ENCODE results near the gene GDAP2. TPM values are rescaled to one million over a fixed set of nuclear protein-coding genes. Genes with fewer than 3 reads are reported as not detected.

Gene GDAP2
- total RNA-seq, 1 donor from 2014 or later: 32.4 TPM

DNA sequence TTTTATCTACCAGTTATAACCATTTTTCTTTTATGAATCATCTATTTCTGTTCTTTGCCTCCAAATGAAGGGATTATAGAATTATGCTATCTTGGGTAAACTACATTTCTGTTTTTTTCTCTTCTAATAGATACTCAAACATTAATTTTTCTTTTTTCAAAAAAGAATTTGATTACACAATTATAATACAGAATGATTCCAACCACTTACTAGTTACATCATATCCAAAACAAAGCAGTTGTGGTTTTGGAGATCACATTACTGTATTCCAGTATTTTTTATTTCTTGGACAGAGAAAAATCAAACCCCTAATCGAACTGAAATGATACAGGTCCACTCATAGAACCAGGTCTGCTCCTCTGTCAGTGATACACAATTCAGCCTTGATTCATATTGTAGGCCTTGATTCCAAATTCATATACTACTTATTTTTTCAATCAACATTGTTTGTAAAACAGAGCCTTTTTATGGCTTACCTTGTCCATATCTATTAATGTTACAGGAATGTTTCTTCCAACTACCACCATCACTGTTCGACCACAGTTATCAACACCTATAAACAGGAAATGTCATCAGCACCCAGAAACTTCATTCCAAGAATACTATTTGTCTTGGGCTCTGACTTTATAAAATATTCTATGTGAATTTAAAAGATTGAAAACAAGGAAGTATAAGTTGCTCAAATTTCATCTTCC lies 43.2 kb downstream of the GDAP2 start:
- Histone ChIP-seq H3K27ac (no peak overlapping the region), H3K4me1 (no peaks in the 10 kb centered on the region), H3K36me3 (peaks cover 33% of the 10 kb centered on the region), H3K4me3 (no peak overlapping the region), H3K27me3 (no peaks in the 10 kb centered on the region), H3K9me3 (no peaks in the 10 kb centered on the region)
- intact Hi-C loops (cut with DNase I): no loop called here
- ATAC-seq: no peak
- DNase-seq: no peak
- no peak for TF ChIP-seq CTCF (IDR thresholded peaks at IDR 0.05)

- no peak overlapping the region for H3K4me3 ChIP-seq
- no peak for TF ChIP-seq CTCF (IDR thresholded peaks at IDR 0.05)
- ATAC-seq (no peak), DNase-seq (no peak)
- H3K27me3 ChIP-seq: no peaks in the 10 kb centered on the region
- peaks cover 57% of the 10 kb centered on the region for H3K36me3 ChIP-seq
- H3K9me3 ChIP-seq: no peaks in the 10 kb centered on the region
- H3K27ac ChIP-seq: no peak overlapping the region
- intact Hi-C loops (cut with DNase I): no loop called here
- no peaks in the 10 kb centered on the region for H3K4me1 ChIP-seq
Measured at GRCh38 chr1:117883616-117884015, 45.8 kb downstream of the GDAP2 start.

DNA sequence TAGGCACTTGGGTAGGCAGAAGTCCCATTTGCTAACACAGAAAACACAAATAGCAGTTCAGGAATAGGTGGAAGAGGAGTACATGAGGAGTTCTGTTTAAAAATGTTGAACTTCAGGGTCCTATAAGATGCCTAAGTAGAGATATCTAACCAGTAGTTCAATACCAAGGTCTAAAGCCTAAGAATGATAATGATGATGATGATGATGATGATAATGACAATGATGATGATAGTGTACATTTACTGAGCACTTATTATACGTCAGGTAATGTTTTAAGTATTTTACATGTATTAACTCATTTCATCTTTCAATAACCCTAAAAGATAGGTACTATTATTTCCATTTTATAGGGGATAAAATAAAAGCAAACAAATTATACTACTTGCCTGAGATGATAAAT lies 50.1 kb downstream of the GDAP2 start:
- ATAC-seq (no peak), DNase-seq (no peak)
- Histone ChIP-seq H3K4me3 (no peak overlapping the region), H3K27ac (no peak overlapping the region), H3K36me3 (peaks cover 92% of the 10 kb centered on the region), H3K27me3 (no peaks in the 10 kb centered on the region), H3K9me3 (no peaks in the 10 kb centered on the region), H3K4me1 (no peaks in the 10 kb centered on the region)
- intact Hi-C loops (cut with DNase I): no loop called here
- TF ChIP-seq CTCF (IDR thresholded peaks at IDR 0.05): no peak

DNA sequence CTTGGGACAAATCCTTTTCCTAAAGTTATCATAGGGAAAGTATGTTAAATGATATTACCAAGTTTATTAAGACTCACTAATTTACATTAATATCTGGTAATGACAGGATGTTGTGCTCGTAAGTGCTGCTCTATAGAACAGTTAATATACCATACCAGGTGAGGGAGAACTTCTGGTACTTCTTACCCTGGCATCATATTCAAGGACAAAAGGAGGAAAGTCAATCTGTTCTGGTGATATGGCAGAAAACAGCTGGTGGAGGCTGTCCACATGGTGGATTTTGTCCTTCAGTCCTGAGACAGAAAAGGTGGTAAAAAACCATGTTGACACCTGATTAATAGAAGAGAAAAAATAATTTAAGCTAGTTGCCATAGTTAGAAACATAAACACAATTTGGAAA lies 51.6 kb downstream of the GDAP2 start:
- ATAC-seq (no peak), DNase-seq (no peak)
- no peak for TF ChIP-seq CTCF (IDR thresholded peaks at IDR 0.05)
- no peaks in the 10 kb centered on the region for H3K27me3 ChIP-seq
- no peak overlapping the region for H3K27ac ChIP-seq
- peaks cover 88% of the 10 kb centered on the region for H3K36me3 ChIP-seq
- no peaks in the 10 kb centered on the region for H3K4me1 ChIP-seq
- no peak overlapping the region for H3K4me3 ChIP-seq
- no peaks in the 10 kb centered on the region for H3K9me3 ChIP-seq
- intact Hi-C loops (cut with DNase I): no loop called here

DNA sequence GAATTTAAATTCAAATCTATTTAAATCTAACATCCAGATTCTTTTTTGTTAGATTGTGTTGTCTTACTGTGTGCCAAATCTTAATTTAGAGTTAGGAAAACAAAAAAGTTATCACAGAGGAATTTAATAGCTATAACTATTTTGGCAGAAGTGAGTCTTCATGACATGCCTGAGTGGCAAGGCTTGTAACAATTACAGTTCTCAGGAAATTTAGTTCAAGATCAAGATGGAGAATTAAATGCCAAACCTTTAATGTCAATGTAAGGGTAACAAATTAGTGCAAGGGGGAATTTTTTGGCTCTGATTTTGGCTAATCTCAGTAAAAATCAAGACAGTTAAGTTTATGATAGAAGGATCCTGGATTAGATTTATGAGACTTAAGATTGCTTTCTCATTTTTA lies 58.4 kb downstream of the GDAP2 start:
- H3K27ac ChIP-seq: no peak overlapping the region
- no peak for ATAC-seq
- no peak for TF ChIP-seq CTCF (IDR thresholded peaks at IDR 0.05)

GRCh38 chr1:117861694-117862093 lies 67.7 kb downstream of the GDAP2 start:
- Histone ChIP-seq H3K27me3 (no peaks in the 10 kb centered on the region), H3K4me1 (no peaks in the 10 kb centered on the region), H3K27ac (no peak overlapping the region), H3K36me3 (peaks cover 35% of the 10 kb centered on the region), H3K9me3 (no peaks in the 10 kb centered on the region), H3K4me3 (no peak overlapping the region)
- DNase-seq (no peak), ATAC-seq (no peak)
- intact Hi-C loops (cut with DNase I): no loop called here
- TF ChIP-seq CTCF (IDR thresholded peaks at IDR 0.05): no peak

More for the DNA sequence above, 58.4 kb downstream of the GDAP2 start:
- Histone ChIP-seq H3K36me3 (peaks cover 65% of the 10 kb centered on the region), H3K9me3 (no peaks in the 10 kb centered on the region), H3K4me3 (no peak overlapping the region), H3K4me1 (no peaks in the 10 kb centered on the region), H3K27me3 (no peaks in the 10 kb centered on the region)
- intact Hi-C loops (cut with DNase I): no loop called here
- no peak for DNase-seq

Data from upper lobe of right lung (tissue), 1 donor.